HG02970 (cell line): ENCODE results near the gene FAM111A.
"Not testable (repeated sequence)": the region's sequence is repeated elsewhere in the genome, so short reads cannot be mapped to it uniquely, and the experiment has no call there.

Source experiments
- ATAC-seq: cut with Tn5 transposase; IDR thresholded peaks from one replicate; pipeline ENCODE4 v1.9.1; 2021; ENCODE audit warnings: mild to moderate bottlenecking, moderate library complexity, moderate number of reproducible peaks; ENCODE audit not compliant: unreplicated experiment, low FRiP score

FAM111A gene

GRCh38 chr11:59142530-59143507 is at the start of gene FAM111A:
Gene FAM111A (plus strand): TSS chr11:59142856. CDS start chr11:59148873, 6,017 bp downstream.
- peak; percentile 59 for ATAC-seq

- ATAC-seq = not testable (repeated sequence)
Measured at GRCh38 chr11:59093576-59093975, 49.1 kb upstream of the FAM111A start.

GRCh38 chr11:59095225-59095624 is 47.4 kb upstream of the FAM111A start:
- ATAC-seq = peak; percentile 68

GRCh38 chr11:59095972-59096575 is 46.6 kb upstream of the FAM111A start:
- not testable (repeated sequence) for ATAC-seq

GRCh38 chr11:59097113-59097708 is 45.4 kb upstream of the FAM111A start:
- ATAC-seq = no peak

GRCh38 chr11:59097938-59098337 is 44.7 kb upstream of the FAM111A start:
- ATAC-seq = not testable (repeated sequence)

- ATAC-seq = peak; percentile 70
Measured at GRCh38 chr11:59102259-59102765, 40.3 kb upstream of the FAM111A start.

- peak; percentile 70 for ATAC-seq
Measured at GRCh38 chr11:59106363-59107336, 36.0 kb upstream of the FAM111A start, which contains the start of gene FAM111B. Gene FAM111B (plus strand): TSS chr11:59107237. CDS start chr11:59109626, 2,389 bp downstream.

- ATAC-seq = not testable (repeated sequence)
Measured at GRCh38 chr11:59107721-59108120, 34.9 kb upstream of the FAM111A start.

GRCh38 chr11:59112494-59112893 is 30.2 kb upstream of the FAM111A start:
- ATAC-seq = no peak

GRCh38 chr11:59114344-59114743 is 28.3 kb upstream of the FAM111A start:
- no peak for ATAC-seq

GRCh38 chr11:59115553-59115952 is 27.1 kb upstream of the FAM111A start:
- no peak for ATAC-seq

- no peak for ATAC-seq
Measured at GRCh38 chr11:59117774-59118173, 24.9 kb upstream of the FAM111A start.

- ATAC-seq = no peak
Measured at GRCh38 chr11:59119826-59120225, 22.8 kb upstream of the FAM111A start.

GRCh38 chr11:59135648-59136461 is 6.8 kb upstream of the FAM111A start:
- peak; percentile 92 for ATAC-seq

GRCh38 chr11:59136551-59136950 is 6.1 kb upstream of the FAM111A start:
- ATAC-seq = not testable (repeated sequence)

- no peak for ATAC-seq
Measured at GRCh38 chr11:59137190-59137589, 5.5 kb upstream of the FAM111A start.

- no peak for ATAC-seq
Measured at GRCh38 chr11:59138643-59139042, 4.0 kb upstream of the FAM111A start.

GRCh38 chr11:59141191-59141590 is 1.5 kb upstream of the FAM111A start:
- ATAC-seq = no peak
